ENCODE data around the gene WWOX. TPM values are rescaled to one million over a fixed set of nuclear protein-coding genes. Genes with fewer than 3 reads are reported as not detected.

Gene WWOX
- polyA plus RNA-seq, 2 of the 4 experiments (the other 2 are of a cell fraction), result 16.0 to 17.2 TPM

DNA sequence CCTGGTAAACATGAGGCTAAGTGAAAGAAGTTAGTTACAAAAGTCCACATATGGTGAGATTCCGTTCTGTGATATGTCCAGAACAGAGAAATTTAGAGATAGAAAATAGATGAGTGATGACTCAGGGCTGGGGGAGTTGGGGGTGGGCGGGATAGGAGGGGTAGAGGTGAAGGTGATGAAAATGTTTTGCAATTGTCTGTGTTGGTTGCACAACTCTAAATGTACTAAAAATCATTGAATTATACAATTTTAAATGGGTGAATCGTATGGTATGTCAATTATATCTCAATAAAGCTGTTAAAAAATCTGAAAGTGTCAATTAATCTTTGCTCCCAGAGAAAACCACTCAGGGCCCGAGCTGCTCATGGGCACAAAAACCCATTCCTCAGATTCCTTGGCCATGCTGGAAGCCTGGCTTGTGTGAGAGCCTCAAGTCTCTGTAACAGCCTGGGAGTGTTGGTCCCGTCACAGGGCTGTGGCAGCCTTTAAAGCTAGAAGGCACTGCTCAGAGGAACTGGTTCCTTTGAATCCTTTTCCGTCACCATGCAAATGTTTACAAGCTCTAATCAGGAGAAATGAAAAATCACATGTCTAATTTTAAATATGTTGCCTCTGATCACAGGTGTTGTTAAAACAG lies 225.3 kb downstream of the WWOX start:
- H3K4me3 ChIP-seq, result no peak overlapping the region
- no peak overlapping the region for H3K4me2 ChIP-seq
- ATAC-seq, result no peak
- 68% methylated on average over 6 of the region's 6 CpGs for WGBS (ENCODE audit: missing lambda C conversion rate)
- ChIA-PET POLR2A (no interaction called here), CTCF (no interaction called here)
- no peak for DNase-seq (ENCODE audit: low read depth in 1 of 2, low spot score in 1 of 2)
- H3K4me1 ChIP-seq, result no peaks in the 10 kb centered on the region
- no peaks in the 10 kb centered on the region for H3K9me3 ChIP-seq
- H3K27ac ChIP-seq, result no peak overlapping the region
- no peak for TF ChIP-seq HOXB5 (CRISPR knock-in tag; IDR thresholded peaks at IDR 0.05)
- no peak for TF ChIP-seq RAD21 (conservative IDR thresholded peaks at IDR 0.05 in 1 of 2, IDR thresholded peaks at IDR 0.05 in 1 of 2)
- TF ChIP-seq, protein P1, sequence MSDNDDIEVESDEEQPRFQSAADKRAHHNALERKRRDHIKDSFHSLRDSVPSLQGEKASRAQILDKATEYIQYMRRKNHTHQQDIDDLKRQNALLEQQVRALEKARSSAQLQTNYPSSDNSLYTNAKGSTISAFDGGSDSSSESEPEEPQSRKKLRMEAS (IDR thresholded peaks at IDR 0.05), result no peak
- TF ChIP-seq NPAS2 (CRISPR knock-in tag; IDR thresholded peaks at IDR 0.05; ENCODE audit: borderline replicate concordance), result no peak
- TF ChIP-seq ZFP36 (IDR thresholded peaks at IDR 0.05; ENCODE audit: borderline replicate concordance, partially characterized antibody), result no peak
- TF ChIP-seq HOXA7 (CRISPR knock-in tag; IDR thresholded peaks at IDR 0.05), result no peak
- no peak for TF ChIP-seq RARB (CRISPR knock-in tag; IDR thresholded peaks at IDR 0.05)
- no peak for TF ChIP-seq ESRRA (IDR thresholded peaks at IDR 0.05; ENCODE audit: borderline replicate concordance, low read length)
- TF ChIP-seq JUN (IDR thresholded peaks at IDR 0.05), result no peak
- no peak for TF ChIP-seq ZSCAN20 (CRISPR knock-in tag; IDR thresholded peaks at IDR 0.05)
- TF ChIP-seq, protein P2, sequence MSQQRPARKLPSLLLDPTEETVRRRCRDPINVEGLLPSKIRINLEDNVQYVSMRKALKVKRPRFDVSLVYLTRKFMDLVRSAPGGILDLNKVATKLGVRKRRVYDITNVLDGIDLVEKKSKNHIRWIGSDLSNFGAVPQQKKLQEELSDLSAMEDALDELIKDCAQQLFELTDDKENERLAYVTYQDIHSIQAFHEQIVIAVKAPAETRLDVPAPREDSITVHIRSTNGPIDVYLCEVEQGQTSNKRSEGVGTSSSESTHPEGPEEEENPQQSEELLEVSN (IDR thresholded peaks at IDR 0.05; ENCODE audit: borderline replicate concordance, low read depth), result no peak
- TF ChIP-seq, protein P3, sequence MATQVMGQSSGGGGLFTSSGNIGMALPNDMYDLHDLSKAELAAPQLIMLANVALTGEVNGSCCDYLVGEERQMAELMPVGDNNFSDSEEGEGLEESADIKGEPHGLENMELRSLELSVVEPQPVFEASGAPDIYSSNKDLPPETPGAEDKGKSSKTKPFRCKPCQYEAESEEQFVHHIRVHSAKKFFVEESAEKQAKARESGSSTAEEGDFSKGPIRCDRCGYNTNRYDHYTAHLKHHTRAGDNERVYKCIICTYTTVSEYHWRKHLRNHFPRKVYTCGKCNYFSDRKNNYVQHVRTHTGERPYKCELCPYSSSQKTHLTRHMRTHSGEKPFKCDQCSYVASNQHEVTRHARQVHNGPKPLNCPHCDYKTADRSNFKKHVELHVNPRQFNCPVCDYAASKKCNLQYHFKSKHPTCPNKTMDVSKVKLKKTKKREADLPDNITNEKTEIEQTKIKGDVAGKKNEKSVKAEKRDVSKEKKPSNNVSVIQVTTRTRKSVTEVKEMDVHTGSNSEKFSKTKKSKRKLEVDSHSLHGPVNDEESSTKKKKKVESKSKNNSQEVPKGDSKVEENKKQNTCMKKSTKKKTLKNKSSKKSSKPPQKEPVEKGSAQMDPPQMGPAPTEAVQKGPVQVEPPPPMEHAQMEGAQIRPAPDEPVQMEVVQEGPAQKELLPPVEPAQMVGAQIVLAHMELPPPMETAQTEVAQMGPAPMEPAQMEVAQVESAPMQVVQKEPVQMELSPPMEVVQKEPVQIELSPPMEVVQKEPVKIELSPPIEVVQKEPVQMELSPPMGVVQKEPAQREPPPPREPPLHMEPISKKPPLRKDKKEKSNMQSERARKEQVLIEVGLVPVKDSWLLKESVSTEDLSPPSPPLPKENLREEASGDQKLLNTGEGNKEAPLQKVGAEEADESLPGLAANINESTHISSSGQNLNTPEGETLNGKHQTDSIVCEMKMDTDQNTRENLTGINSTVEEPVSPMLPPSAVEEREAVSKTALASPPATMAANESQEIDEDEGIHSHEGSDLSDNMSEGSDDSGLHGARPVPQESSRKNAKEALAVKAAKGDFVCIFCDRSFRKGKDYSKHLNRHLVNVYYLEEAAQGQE (IDR thresholded peaks at IDR 0.05), result no peak
- TF ChIP-seq BCL3 (IDR thresholded peaks at IDR 0.05), result no peak
- TF ChIP-seq NFE2L2 (conservative IDR thresholded peaks at IDR 0.05; ENCODE audit: low read length), result no peak
- no peak for FAIRE-seq

GRCh38 chr16:78325468-78326352 lies 226.3 kb downstream of the WWOX start:
- no peak overlapping the region for H3K27ac ChIP-seq
- WGBS (ENCODE audit: missing lambda C conversion rate), result 73% methylated on average over 6 of the region's 6 CpGs
- no peak overlapping the region for H3K4me2 ChIP-seq
- TF ChIP-seq ESRRA (IDR thresholded peaks at IDR 0.05; ENCODE audit: borderline replicate concordance, low read length) (no peak), RARB (CRISPR knock-in tag; IDR thresholded peaks at IDR 0.05) (no peak), CHD4 (IDR thresholded peaks at IDR 0.05; ENCODE audit: borderline replicate concordance) (no peak), TP53 (CRISPR knock-in tag; IDR thresholded peaks at IDR 0.05) (no peak)
- TF ChIP-seq, protein P4, sequence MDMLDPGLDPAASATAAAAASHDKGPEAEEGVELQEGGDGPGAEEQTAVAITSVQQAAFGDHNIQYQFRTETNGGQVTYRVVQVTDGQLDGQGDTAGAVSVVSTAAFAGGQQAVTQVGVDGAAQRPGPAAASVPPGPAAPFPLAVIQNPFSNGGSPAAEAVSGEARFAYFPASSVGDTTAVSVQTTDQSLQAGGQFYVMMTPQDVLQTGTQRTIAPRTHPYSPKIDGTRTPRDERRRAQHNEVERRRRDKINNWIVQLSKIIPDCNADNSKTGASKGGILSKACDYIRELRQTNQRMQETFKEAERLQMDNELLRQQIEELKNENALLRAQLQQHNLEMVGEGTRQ (IDR thresholded peaks at IDR 0.05), result no peak
- TF ChIP-seq, protein P1 (IDR thresholded peaks at IDR 0.05), result no peak
- FAIRE-seq (no peak), ATAC-seq (no peak), DNase-seq (ENCODE audit: low read depth in 1 of 2, low spot score in 1 of 2) (no peak)
- ChIA-PET POLR2A (no interaction called here), CTCF (no interaction called here)
- H3K4me3 ChIP-seq, result no peak overlapping the region
- no peaks in the 10 kb centered on the region for H3K4me1 ChIP-seq
- H3K9me3 ChIP-seq, result no peaks in the 10 kb centered on the region
